IPS-18a (cell line): ENCODE results near the gene ARHGEF37.
"Not testable (repeated sequence)": the region's sequence is repeated elsewhere in the genome, so short reads cannot be mapped to it uniquely, and the experiment has no call there.

Experiments
- H3K27ac ChIP-seq: one replicate; pipeline ENCODE4 v1.5.1; 2013; ENCODE audit warnings: low read length
- H3K27me3 ChIP-seq: one replicate; pipeline ENCODE4 v1.6.1; 2013; ENCODE audit warnings: mild to moderate bottlenecking, low read length; ENCODE audit not compliant: control insufficient read depth, insufficient read depth
- H3K36me3 ChIP-seq: one replicate; pipeline ENCODE4 v1.6.1; 2013; ENCODE audit warnings: low read depth, low read length; ENCODE audit not compliant: control insufficient read depth
- H3K4me1 ChIP-seq: one replicate; pipeline ENCODE4 v1.6.1; 2013; ENCODE audit warnings: low read depth, low read length; ENCODE audit not compliant: control insufficient read depth
- H3K4me3 ChIP-seq: one replicate; pipeline ENCODE4 v1.5.1; 2013; ENCODE audit warnings: low read length
- H3K9ac ChIP-seq: one replicate; pipeline ENCODE4 v1.6.1; 2013; ENCODE audit warnings: mild to moderate bottlenecking, low read length, moderate library complexity
- H3K9me3 ChIP-seq: one replicate; pipeline ENCODE4 v1.6.1; 2013; ENCODE audit warnings: low read depth, low read length; ENCODE audit not compliant: control insufficient read depth

ARHGEF37 gene

DNA sequence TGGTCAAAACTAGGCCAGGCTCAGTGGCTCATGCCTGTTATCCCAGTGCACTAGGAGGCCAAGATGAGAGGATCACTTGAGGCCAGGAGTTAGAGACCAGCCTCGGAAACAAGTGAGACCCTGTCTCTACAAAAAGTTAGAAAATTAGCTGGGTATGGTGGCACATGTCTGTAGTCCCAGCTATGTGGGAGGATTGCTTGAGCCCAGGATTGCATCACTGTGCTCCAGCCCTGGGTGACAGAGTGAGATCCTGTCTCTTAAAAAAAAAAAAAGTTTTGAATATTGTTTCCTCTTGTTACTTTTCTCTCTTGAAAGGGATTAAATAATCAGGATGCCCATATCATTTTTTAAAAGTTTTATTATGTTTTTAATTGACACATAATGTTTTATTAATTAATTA lies 7.6 kb downstream of the ARHGEF37 start:
- Histone ChIP-seq H3K4me1 (no peaks in the 10 kb centered on the region), H3K27me3 (no peaks in the 10 kb centered on the region), H3K36me3 (no peaks in the 10 kb centered on the region), H3K4me3 (no peak overlapping the region), H3K9ac (no peak overlapping the region), H3K27ac (no peak overlapping the region), H3K9me3 (no peaks in the 10 kb centered on the region)

DNA sequence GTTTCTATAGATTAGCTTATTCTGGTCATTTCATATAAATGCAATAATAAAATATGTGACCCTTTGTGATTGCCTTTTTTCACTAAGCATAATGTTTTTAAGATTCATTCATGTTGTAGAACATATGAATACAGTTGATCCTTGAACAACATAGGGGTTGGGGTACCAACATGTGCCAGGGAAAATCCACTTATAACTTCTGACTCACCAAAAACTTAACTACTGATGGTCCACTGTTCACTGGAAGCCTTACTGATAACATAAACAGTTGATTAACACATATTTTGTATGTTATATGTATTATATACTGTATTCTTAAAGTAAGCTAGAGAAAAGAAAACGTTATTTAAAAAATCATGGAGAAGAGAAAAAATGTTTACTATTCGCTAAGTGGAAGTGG lies 12.1 kb downstream of the ARHGEF37 start:
- Histone ChIP-seq H3K4me3 (no peak overlapping the region), H3K36me3 (no peaks in the 10 kb centered on the region), H3K27me3 (no peaks in the 10 kb centered on the region), H3K4me1 (no peaks in the 10 kb centered on the region), H3K9ac (no peak overlapping the region), H3K9me3 (no peaks in the 10 kb centered on the region), H3K27ac (no peak overlapping the region)

DNA sequence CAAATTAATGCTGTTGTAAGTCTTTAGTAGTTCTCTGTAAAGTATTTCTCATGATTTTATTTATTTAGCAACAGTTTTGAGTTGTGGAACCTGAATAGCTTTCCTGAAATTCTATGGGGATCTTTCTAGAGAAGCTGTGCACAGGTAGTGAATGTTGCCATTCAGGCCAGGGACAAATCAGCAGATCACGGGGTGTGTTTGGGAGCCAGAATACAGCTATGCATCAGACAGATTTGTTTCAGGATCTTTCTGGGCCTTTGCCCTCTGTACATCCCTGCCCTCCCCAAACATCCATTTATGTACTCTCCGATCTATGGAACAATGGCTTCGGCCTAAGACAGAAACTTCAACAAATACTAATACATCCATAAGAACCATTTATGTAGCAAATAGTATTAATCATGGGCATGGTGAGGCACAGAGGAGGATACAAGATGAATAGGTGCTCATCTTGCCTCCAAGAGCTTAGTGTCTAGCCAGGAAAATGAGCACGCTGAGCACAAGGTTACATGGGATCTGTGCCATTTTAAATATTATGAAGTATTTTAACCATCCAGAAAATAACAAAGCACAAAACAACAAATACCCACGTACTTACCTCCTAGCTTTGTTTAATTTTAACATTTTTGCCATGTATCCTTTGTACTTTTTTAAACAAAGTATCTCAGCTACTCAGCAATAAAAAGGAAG lies 13.1 kb downstream of the ARHGEF37 start:
- Histone ChIP-seq H3K4me1 (no peaks in the 10 kb centered on the region), H3K27me3 (no peaks in the 10 kb centered on the region), H3K4me3 (no peak overlapping the region), H3K9me3 (no peaks in the 10 kb centered on the region), H3K9ac (no peak overlapping the region), H3K27ac (no peak overlapping the region), H3K36me3 (no peaks in the 10 kb centered on the region)

DNA sequence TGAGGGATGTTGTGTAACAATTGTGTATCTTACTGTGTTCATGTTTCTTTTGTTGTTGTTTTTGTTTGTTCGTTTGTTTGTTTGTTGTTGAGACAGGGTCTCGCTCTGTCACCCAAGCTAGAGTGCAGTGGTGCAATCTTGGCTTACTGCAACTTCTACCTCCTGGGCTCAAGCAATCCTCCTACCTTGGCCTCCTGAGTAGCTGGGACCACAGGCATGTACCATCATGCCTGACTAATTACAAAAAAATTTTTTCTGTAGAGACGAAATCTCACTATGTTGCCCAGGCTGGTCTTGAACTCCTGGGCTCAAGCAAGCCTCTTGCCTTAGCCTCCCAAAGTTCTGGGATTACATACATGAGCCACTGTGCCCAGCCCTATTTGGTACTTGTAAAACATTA lies 13.8 kb downstream of the ARHGEF37 start:
- not testable (repeated sequence) for H3K27ac ChIP-seq, H3K27me3 ChIP-seq, H3K9me3 ChIP-seq, H3K9ac ChIP-seq, H3K4me3 ChIP-seq, H3K36me3 ChIP-seq, H3K4me1 ChIP-seq

DNA sequence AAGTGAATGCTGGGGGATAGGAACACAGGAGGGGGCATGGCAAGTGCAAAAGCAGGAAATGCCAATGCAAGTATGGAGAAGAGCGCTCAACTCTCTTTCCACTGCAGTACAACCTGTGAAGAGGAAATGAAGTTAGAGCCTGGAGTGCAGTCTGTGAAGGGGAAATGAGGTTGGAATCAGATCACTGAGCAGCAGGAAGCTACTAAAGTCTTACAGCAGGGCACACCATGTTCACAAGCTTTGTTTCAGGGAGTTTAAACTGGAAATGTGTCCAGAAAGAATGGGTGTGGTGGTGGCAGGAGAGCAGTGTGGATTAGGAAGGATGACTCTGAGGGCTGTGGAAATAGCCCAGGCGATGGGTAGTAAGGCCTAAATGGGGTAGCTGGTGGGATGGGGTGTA lies 15.4 kb downstream of the ARHGEF37 start:
- Histone ChIP-seq H3K4me3 (no peak overlapping the region), H3K4me1 (no peaks in the 10 kb centered on the region), H3K27me3 (no peaks in the 10 kb centered on the region), H3K36me3 (no peaks in the 10 kb centered on the region), H3K27ac (no peak overlapping the region), H3K9ac (no peak overlapping the region), H3K9me3 (no peaks in the 10 kb centered on the region)

DNA sequence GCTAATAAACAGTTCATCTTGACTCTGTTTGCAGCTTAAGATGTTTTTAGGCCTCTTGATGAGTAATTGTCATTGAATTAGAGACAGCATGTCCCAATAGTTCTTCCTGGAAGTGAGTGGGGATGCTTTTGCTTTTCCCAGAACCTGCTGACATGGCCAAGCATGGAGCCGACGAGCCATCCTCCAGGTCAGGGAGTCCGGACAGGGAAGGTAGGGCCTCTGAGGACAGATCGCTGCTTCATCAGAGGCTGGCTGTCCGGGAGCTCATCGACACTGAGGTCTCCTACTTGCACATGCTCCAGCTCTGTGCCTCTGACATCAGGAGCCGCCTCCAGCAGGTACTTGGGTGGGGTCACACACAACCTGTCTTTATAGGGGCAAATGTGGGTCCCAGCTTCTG lies 16.3 kb downstream of the ARHGEF37 start:
- H3K9ac ChIP-seq = no peak overlapping the region
- no peak overlapping the region for H3K27ac ChIP-seq
- no peaks in the 10 kb centered on the region for H3K36me3 ChIP-seq
- H3K27me3 ChIP-seq = no peaks in the 10 kb centered on the region
- no peaks in the 10 kb centered on the region for H3K4me1 ChIP-seq
- H3K9me3 ChIP-seq = no peaks in the 10 kb centered on the region
- no peak overlapping the region for H3K4me3 ChIP-seq

DNA sequence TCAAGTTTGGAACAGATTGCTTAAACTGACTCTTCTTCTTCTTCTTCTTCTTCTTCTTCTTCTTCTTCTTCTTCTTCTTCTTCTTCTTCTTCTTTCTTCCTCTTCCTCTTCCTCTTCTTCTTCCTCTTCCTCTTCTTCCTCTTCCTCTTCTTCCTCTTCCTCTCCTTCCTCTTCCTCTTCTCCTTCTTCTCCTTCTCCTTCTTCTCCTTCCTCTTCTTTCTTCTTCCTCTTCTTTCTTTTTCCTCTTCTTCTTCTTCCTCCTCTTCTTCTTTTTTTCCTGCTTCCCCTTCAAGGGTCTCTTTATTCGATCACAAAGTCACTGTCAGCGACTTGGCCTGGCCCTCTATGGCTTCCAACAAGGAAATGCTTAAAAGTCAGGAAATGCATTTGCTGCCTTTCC lies 16.9 kb downstream of the ARHGEF37 start:
- not testable (repeated sequence) for H3K4me3 ChIP-seq, H3K9me3 ChIP-seq, H3K9ac ChIP-seq, H3K4me1 ChIP-seq, H3K36me3 ChIP-seq, H3K27me3 ChIP-seq, H3K27ac ChIP-seq

DNA sequence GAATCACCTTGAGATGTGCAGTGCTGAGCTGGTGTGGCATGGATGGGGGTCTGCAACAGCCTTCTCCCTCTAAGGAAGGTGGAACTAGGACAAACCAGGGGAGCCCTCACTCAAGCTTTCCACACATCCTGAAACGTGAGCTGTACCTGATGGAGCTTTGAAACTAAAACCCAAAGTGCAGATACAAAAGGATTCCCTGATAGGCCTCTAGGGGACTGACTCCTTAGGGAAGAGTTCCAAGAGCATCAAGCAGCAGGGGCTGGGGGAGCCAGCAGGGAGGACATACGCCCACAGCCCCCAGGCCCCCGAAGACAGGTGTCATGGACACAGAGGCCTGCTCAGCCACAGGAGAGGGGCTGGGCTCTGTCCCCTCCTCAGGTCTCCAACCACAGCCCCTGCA lies 17.7 kb downstream of the ARHGEF37 start:
- no peaks in the 10 kb centered on the region for H3K36me3 ChIP-seq
- H3K4me3 ChIP-seq = no peak overlapping the region
- no peaks in the 10 kb centered on the region for H3K27me3 ChIP-seq
- no peaks in the 10 kb centered on the region for H3K9me3 ChIP-seq
- no peak overlapping the region for H3K27ac ChIP-seq
- no peak overlapping the region for H3K9ac ChIP-seq
- no peaks in the 10 kb centered on the region for H3K4me1 ChIP-seq

DNA sequence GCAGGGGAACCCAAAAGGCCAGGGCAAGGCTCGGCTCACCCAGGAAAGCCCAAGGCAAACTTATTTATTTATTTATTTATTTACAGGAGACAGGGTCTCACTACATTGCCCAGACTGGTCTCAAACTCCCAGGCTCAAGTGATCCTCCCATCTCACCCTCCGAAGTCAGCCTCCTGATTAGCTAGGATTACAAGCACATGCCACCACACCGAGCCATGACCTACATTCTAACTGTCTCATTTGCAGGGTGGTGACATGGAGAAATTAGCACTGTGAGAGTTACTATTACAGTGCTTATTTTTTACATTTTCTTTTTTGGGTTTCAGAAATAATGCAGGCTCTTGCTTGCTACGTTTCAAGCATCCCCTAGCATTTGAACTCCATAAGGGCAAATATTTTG lies 18.1 kb downstream of the ARHGEF37 start:
- Histone ChIP-seq H3K27ac (no peak overlapping the region), H3K4me3 (no peak overlapping the region), H3K27me3 (no peaks in the 10 kb centered on the region), H3K36me3 (no peaks in the 10 kb centered on the region), H3K9ac (no peak overlapping the region), H3K9me3 (no peaks in the 10 kb centered on the region), H3K4me1 (no peaks in the 10 kb centered on the region)

DNA sequence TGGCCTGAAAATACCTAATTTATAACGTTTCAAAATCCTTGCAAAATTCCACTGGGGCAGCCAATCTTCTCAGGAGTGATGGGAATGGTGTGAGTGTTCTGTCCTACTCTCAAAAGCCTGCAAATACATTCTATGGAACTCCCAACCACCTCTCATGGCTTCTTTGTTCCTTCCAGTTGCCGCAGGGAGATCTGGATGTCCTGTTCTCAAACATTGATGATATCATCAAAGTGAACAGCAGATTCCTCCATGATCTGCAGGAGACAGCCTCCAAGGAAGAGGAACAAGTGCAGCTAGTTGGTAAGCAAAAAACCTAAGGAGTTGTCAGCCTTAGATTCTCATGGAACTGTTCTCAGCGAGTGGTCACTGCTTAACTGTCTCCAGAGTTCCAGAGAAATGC lies 19.6 kb downstream of the ARHGEF37 start:
- Histone ChIP-seq H3K4me3 (no peak overlapping the region), H3K27ac (no peak overlapping the region), H3K4me1 (no peaks in the 10 kb centered on the region), H3K27me3 (no peaks in the 10 kb centered on the region), H3K36me3 (no peaks in the 10 kb centered on the region), H3K9me3 (no peaks in the 10 kb centered on the region), H3K9ac (no peak overlapping the region)

DNA sequence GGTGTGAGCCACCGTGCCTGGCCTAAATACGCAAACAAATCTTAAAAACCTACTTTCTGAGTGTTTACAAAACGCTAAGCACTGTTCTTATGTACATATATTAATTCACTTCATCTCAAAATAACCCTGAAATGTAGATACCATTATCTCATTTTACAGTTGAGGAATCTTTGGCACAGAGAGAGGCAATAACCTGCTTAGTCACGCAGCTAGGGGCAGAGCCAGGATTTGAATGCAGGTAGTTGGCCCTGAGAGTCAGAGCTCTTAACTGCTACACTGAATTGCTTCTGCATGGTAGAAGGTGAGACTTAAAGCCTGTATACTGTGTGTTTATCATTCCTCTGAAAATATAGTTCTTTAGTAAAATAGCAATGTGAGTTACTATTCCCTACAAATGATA lies 21.9 kb downstream of the ARHGEF37 start:
- Histone ChIP-seq H3K9me3 (no peaks in the 10 kb centered on the region), H3K4me1 (no peaks in the 10 kb centered on the region), H3K27me3 (no peaks in the 10 kb centered on the region), H3K4me3 (no peak overlapping the region), H3K36me3 (no peaks in the 10 kb centered on the region), H3K27ac (no peak overlapping the region), H3K9ac (no peak overlapping the region)

DNA sequence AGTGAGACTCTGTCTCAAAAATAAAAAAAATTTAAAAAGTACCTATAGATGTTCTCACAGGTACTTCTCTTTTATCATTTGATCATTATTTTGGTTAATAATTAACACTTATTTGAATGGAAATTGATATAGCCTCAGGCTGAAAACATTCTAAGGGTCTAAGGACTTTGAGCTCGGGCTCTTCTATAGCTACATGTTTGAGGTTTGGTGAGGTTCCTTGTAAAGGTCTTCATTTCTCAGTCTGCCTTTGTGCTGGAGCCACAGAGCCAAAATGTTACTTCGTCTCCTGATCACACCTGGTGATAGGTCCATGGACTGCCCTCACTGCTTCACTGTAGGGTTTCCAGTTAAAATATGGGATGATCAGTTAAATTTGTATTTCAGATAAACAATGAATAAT lies 22.6 kb downstream of the ARHGEF37 start:
- H3K4me1 ChIP-seq = no peaks in the 10 kb centered on the region
- H3K4me3 ChIP-seq = no peak overlapping the region
- H3K27me3 ChIP-seq = no peaks in the 10 kb centered on the region
- H3K27ac ChIP-seq = no peak overlapping the region
- no peaks in the 10 kb centered on the region for H3K9me3 ChIP-seq
- no peaks in the 10 kb centered on the region for H3K36me3 ChIP-seq
- no peak overlapping the region for H3K9ac ChIP-seq
